GM18498 (cell line): ENCODE measurements around the gene CRYM.
A peak's percentile ranks its signal among the peaks of the same experiment; 100 is the strongest.
"Not testable (repeated sequence)": the region's sequence is repeated elsewhere in the genome, so short reads cannot be mapped to it uniquely, and the experiment has no call there.

ENCODE experiments used
- ATAC-seq: cut with Tn5 transposase; IDR thresholded peaks from one replicate; pipeline ENCODE4 v1.9.1; 2021; ENCODE audit warnings: mild to moderate bottlenecking, moderate library complexity; ENCODE audit not compliant: unreplicated experiment

The CRYM gene

GRCh38 chr16:21277927-21278706 is at the start of gene CRYM:
Gene CRYM, minus strand, starts transcription at chr16:21278290. Its CDS starts 39 bp downstream, at chr16:21278251.
- no peak for ATAC-seq

GRCh38 chr16:21327046-21327445 is 49.0 kb upstream of the CRYM start:
- no peak for ATAC-seq

DNA sequence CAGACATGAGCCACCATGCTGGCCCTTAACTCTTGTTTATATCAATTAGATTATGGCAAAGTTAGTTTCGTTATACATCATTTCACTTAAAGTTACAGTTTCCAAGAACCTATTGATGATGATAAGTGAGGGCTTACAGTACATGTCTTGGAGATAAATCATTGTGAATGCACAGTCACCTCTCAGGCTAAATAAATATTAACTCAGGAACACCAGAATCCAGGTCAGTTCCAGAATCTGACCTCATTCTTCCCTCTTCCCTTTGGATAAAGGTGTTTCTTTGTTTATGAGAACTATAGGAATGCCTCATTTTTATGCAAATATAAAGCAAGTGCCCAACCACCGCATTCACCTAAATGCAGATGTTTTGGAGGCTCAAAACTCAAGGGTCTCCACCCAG is 48.4 kb upstream of the CRYM start:
- ATAC-seq = no peak

DNA sequence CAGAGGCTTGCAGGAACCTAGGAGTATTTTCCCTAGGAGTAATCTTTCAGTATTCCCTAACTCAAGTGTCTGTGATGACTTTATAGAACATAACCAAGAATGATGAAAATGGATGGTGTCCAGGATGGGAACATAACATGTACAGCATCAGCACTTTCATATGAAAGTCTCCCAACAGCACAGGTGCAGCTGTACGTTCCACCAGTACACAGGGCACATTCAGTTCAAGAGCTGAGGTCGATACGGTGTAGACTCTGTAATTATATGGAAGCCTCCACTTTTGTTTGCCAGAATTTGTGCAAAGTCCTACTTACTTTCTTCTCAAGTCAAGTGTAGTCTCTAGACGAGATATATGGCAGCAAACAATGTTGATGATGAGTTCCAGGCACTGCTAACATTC is 46.2 kb upstream of the CRYM start:
- ATAC-seq = no peak

- not testable (repeated sequence) for ATAC-seq
Observed at GRCh38 chr16:21322251-21322650, 44.2 kb upstream of the CRYM start.

- ATAC-seq = no peak
Observed at GRCh38 chr16:21321736-21322135, 43.6 kb upstream of the CRYM start.

- ATAC-seq = no peak
Observed at GRCh38 chr16:21314339-21314738, 36.2 kb upstream of the CRYM start.

GRCh38 chr16:21312863-21313372 is 34.8 kb upstream of the CRYM start:
- not testable (repeated sequence) for ATAC-seq

DNA sequence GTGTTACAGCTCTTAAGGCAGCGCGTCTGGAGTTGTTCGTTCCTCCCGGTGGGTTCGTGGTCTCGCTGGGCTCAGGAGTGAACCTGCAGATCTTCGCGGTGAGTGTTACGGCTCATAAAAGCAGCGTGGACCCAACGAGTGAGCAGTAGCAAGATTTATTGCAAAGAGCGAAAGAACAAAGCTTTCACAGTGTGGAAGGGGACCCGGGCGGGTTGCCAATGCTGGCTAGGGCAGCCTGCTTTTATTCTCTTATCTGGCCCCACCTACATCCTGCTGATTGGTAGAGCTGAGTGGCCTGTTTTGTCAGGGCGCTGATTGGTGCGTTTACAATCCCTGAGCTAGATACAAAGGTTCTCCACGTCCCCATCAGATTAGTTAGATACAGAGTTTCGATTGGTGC is 34.0 kb upstream of the CRYM start:
- not testable (repeated sequence) for ATAC-seq

DNA sequence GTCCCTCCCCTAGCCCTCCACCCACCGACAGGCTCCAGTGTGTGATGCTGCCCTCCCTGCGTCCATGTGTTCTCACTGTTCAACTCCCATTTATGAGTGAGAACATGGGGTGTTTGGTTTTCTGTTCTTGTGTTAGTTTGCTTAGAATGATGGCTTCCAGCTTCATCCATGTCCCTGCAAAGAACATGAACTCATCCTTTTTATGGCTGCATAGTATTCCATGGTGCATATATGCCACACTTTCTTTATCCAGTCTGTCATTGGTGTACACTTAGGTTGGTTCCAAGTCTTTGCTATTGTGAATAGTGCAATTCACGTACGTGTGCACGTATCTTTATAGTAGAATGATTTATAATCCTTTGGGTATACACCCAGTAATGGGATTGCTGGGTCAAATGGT is 28.6 kb upstream of the CRYM start:
- not testable (repeated sequence) for ATAC-seq

- ATAC-seq = no peak
Observed at GRCh38 chr16:21302898-21303528, 24.9 kb upstream of the CRYM start.

- ATAC-seq = no peak
Observed at GRCh38 chr16:21302454-21302853, 24.4 kb upstream of the CRYM start.

DNA sequence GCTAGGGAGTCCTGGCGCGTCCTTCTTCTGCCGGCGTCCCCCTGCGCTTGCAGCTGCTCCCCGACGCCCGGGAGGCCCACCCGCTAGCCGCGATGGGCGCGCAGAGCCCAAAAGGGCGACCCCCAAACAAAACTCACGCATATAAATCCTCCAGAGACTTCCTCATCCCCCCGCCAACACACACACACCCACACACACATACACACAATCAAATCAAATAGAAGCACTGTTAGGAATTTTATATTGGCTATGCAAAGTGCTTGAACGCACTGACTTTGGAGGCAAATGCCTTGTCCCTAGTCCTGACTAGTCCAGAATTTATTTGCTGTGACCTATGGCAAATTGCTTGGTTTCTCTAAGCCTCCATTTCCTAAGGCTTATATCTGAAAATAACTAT is 23.8 kb upstream of the CRYM start:
- no peak for ATAC-seq

- peak; percentile 66 for ATAC-seq
Observed at GRCh38 chr16:21301168-21301894, 23.2 kb upstream of the CRYM start.

DNA sequence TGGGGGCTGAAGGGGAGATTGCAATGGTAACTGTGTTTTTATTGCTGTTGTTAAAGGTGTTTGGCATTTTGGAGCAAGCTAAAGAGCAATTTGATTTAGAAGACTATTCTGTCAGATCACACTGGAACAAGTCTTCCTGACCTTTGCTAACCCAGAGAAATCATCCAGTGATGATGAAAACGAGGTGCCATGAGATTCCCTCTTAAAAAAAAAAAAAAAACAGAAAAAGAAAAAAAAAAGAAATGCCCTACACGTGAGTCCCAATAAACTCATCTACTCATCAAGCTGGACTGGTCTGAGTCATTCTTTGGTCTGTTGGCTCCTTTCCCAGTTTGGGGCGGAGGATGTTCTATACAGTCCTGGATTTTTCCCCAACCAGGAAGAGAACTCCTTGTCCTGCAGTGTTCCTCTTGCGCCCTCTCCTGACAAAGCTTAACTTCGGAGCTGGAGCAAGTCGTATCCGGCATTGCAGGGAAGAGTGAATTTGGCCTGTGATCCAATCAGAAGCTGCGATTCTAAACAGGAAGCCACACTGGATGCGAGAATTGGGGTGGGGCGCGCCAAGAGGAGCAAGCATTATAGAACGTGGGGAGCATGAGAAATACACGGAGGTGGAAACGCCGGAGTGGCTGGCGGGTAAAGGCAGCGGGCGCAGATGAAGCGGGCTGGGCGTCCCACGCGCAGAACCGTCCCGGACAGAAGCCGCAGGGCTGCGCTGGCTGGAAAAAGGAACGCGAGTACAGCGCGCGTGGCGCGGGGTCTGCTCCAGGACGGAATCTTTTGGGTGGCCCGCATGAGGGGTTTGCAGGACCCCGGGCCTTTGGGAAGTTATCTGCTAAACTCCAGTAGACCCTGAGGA is 22.4 kb upstream of the CRYM start:
- peak; percentile 49 for ATAC-seq

DNA sequence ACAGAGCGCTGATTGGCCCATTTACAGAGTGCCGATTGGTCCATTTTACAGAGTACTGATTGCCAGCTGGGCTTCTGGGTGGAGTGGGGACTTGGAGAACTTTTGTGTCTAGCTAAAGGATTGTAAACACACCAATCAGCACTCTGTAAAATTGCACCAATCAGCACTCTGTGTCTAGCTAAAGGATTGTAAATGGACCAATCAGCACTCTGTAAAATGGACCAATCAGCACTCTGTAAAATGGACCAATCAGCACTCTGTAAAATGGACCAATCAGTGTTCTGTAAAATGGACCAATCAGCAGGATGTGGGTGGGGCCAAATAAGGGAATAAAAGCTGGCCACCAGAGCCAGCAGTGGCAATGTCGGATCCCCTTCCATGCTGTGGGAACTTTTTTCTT is 11.7 kb upstream of the CRYM start:
- not testable (repeated sequence) for ATAC-seq

- no peak for ATAC-seq
Observed at GRCh38 chr16:21285314-21285713, 7.2 kb upstream of the CRYM start.

DNA sequence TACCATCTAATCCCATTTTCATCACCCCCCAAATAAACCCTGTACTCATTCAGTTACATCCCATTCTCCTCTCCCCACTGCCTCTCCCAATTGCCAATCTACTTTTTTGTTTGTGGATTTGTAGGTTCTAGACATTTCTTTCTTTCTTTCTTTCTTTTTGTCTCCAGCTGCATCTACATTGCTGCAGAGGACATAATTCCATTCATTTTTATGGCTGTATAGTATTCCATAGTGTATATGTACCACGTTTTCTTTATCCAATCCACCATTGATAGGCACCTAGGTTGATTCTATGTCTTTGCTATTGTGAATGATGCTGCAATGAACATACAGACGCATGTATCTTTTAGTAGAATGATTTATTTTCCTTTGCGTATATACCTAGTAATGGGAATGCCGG is 6.3 kb upstream of the CRYM start:
- ATAC-seq = no peak

GRCh38 chr16:21283521-21284289 is 5.6 kb upstream of the CRYM start:
- ATAC-seq = no peak
